ENCODE data around the gene PAEP.
"Not testable (repeated sequence)": the region's sequence is repeated elsewhere in the genome, so short reads cannot be mapped to it uniquely, and the experiment has no call there.

The PAEP gene

GRCh38 chr9:135526089-135526729 is 35.3 kb upstream of the PAEP start:
- no peak for FAIRE-seq

DNA sequence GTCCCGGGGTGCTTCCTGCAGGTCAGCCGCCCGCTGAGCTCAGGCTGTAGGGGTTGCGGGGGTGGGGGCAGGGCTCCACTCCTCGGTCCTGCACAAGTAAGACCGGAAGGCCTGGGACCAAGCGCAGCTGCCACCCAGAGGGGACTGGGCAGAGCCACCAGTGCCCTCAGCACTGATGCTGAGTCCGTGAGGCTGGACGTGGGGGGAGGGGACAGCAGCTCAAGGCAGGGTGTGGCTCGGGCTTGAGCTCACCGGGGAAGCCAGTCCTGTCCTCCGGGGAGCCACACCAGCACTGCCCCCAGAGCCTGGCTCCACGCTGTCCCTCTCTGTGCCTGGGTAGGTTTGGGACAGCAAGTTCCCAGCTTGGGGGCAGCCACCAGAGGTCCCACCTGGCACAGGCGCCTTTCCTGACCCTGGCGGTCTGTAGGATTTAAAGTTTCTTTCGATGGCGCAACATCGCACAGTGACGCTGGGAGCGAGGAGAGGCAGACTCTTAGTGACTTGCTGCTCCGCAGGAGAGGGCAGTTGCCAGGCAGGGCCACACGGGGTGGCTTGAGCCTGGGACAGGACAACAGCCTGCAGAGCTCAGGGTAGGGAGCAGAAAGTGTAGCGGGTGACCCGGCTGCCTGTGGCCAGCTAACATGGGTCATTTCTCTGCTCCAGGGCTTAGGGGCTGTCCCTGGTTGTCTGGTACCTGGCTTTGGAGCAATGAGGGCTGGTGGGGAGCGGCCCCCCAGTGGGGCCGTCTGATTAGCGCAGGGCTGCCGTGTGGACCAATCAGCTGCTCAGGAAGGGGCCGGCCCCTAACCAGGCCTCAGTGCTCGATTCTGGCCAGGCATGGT is 34.6 kb upstream of the PAEP start:
- no peak for FAIRE-seq

- not testable (repeated sequence) for FAIRE-seq
Measured at GRCh38 chr9:135528842-135529435, 32.6 kb upstream of the PAEP start.

DNA sequence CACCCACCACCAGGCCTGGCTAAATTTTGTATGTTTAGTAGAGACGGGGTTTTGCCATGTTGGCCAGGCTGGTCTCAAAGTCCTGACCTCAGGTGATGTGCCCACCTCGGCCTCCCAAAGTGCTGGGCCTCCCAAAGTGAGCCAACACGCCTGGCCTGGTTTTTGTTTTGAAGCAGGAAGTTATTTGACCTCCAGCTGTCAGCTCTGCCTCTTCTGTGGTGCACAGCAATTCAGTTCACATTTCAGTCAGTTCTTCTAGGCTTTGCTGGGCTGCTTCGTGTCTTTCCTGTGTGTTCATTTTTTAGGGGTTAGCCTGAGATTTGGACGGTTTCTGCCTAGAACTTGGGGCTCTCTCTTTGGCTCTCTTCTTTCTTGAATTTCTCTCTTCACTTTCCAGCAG is 31.4 kb upstream of the PAEP start:
- no peak for FAIRE-seq

GRCh38 chr9:135531096-135531495 is 30.5 kb upstream of the PAEP start:
- FAIRE-seq: no peak

DNA sequence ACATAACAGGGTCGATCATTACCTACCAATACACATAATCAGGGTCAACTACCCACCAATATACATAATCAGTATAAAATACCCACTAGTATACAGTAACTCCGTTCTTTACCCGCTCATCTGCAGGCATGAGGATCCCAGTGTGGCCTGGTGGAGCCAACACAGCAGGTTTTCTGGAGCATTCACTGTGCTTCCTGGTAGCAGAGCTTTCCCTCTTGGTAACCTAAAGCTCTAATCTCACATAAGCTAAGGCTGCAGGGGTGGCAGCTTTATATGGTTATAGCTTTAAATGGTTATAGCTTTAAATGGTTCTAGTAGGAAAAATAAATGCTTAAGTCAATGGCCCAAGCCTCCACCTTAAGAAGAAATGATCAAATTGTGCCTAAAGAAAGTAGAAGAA is 28.4 kb upstream of the PAEP start:
- no peak for FAIRE-seq

DNA sequence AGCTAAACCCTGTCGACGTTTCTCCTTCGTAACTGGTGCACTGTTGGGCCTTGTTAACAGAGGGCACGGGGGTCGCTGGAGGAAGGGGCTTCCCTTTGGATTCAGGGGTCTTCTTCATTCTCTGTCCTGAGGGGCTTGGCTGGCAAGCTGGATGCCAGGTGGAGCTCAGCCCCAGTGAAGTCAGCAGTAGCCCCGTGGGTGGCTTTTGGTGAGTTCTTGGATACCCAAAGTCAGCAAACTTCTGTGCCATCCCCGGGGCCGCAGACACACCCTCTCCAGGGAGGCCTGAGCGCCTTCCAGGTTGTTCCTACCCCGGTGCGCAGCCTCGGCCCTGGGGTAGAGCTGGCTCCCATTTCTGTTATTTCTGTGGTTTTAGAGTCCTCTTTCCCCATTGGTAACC is 27.9 kb upstream of the PAEP start:
- FAIRE-seq: no peak

DNA sequence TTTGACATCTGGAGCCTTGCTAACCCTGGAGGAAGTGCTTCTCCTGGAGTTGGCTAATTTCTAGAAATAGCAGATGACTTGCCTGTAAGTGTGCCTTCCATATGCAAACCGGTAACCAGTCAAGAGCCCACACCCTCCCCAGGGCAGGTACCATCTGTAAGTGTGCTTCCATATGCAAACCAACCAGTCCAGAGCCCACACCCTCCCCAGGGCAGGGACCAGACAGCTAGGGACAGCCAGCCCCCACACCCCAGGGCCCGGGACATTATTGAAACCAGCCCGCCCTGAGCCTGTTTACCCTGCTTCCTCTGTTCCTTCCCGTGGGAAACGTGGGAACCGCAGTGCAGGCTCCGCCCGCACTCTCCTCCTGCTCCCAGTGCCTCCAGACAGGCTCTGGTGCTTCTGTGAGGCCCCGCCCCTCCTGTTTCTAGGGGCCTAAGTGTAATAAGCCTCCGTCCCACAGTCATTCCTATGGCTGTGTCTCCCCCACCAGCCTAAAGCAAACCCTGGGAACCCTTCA is 27.3 kb upstream of the PAEP start:
- FAIRE-seq: not testable (repeated sequence)

DNA sequence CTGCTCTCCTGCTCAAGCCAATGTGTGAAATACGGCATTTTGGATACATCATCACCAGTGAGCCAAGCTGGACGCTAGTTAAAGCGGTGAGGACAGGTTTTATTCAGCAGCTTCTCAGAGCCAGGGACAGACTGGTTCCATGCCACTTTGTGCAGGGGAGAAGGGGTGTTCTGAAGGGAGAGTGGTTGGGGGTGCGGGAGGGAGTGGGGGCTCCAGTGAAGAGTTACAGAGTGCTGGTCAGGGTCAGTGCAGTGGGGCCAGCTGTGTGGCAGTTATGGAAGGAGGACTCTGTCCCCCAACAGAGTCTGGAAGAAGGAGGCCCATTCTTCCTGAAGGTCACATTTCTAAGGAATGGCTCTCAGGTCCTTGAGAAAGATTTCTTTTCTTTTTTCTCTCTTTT is 26.7 kb upstream of the PAEP start:
- not testable (repeated sequence) for FAIRE-seq

- not testable (repeated sequence) for FAIRE-seq
Measured at GRCh38 chr9:135535631-135536030, 25.9 kb upstream of the PAEP start.

DNA sequence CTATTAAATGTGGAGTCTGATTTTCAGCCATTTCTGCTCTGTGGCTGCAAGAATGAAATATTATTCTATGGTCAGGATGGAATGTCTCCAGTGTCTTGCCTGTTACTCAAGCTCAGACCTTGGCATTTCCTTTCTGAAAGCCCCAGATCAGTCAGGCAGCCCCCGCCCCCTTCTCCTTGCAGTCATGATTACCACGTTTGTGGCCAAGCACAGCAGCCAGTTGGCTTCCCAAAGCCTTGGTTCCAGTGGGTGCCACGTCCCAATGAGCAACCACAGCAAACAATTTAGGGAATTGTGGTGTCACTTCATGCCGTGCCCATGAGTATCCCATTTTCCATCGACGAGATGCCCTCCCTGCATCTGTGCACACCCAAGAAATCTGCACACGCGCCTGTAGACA is 25.3 kb upstream of the PAEP start:
- no peak for FAIRE-seq

DNA sequence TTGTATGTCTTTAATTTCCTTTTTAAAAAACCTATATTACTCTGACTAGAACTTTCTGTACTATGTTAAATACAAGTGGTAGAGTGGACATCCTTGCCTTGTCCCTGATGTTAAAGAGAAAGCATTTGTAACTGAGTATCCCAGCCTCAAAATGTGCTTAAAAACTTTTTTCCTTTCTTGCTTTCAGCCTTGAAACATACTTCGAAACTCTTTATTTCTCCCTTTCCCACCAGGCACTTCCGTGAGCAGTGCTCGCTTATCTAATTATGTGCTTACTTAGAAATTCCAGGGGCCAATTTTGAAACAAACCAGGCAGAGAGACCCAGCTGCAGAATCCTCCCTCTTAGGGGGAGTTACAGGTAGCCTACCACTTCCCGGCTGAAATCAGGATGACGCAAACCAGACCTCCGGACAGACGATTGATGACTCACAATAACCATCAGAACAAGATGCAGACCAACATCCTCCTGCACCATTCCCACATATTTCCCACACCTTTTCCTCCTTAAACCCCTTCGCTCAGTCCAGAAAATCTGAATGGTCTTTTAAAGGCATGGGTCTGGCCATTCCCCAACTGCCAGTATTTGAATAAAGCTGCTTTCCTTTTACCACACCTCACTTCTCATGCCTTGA is 18.2 kb upstream of the PAEP start:
- FAIRE-seq: not testable (repeated sequence)

GRCh38 chr9:135544981-135545635 is 16.4 kb upstream of the PAEP start:
- FAIRE-seq: no peak

DNA sequence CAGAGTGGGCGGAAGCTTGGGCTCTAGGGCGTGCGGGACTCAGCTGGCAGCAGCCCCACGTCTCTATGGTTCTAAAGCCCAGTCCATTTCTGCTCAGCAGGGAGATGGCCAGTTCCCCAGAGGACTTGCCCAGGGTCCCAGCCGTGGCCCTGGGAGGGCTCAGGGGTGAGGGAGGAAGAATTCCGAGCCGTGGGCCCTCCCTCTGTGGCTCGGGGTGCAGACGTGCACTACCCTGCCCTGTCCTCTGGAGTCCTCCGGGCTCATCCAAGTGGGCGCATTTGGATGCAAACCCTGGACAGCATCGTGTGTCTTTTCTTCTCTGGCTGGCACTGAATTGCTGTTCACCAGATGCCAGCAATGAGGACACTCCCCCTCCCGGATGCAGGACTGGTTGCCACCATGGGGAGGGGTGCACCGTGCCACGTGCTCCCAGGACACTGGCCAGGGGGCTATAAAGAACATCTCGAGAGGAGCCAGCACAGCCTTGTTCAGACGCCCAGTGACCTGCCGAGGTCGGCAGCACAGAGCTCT is 15.8 kb upstream of the PAEP start, which contains the start of gene OBP2A:
Gene OBP2A, plus strand, starts transcription at position 481 of the 531 bp plus-strand sequence. CDS start 55 bp downstream, outside the sequence.
- FAIRE-seq: not testable (repeated sequence)

- not testable (repeated sequence) for FAIRE-seq
Measured at GRCh38 chr9:135546792-135547617, 14.6 kb upstream of the PAEP start.

DNA sequence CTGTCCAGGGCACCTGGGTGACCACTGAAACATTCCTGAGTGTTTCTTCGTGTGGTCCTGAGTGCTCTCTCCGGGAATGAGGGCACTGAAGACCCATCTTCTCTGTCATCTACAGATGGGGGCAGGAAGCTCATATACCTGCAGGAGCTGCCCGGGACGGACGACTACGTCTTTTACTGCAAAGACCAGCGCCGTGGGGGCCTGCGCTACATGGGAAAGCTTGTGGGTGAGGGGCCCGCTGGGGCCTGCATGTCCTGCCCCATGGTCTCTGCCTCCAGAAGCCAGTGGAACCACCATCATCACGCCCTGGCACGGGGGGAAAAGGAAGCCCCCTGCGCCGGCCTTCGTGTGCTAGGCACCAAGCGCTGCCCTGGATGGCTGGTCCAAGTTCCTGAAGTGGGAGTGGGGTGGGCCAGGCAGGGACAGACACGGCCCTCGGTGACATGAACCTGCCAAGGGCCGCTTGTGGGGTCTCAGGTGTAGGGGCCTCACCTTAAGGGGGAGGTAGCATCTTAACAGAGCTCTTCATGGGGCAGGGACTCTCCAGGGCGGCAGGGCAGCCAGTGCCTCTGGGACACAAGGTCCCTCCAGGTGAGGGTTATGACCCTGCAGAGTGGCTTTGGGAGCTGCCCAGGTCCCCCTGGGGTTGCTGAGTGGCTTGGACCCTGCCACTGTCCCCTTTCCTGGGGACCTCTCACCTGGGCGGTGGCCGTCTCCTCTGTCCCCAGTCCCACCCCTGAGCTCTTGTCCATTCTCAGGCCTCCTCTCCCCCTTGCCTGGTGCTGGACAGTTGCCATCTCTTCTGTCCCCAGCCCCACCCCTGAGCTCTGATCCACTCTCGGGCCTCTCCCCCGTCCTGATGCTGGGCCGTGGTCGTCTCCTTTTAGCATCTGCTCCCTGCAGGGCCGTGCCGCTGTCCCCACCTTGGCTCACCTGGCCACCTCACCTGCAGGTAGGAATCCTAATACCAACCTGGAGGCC is 13.5 kb upstream of the PAEP start:
- no peak for FAIRE-seq

GRCh38 chr9:135549478-135550343 is 11.8 kb upstream of the PAEP start:
- FAIRE-seq: not testable (repeated sequence)

DNA sequence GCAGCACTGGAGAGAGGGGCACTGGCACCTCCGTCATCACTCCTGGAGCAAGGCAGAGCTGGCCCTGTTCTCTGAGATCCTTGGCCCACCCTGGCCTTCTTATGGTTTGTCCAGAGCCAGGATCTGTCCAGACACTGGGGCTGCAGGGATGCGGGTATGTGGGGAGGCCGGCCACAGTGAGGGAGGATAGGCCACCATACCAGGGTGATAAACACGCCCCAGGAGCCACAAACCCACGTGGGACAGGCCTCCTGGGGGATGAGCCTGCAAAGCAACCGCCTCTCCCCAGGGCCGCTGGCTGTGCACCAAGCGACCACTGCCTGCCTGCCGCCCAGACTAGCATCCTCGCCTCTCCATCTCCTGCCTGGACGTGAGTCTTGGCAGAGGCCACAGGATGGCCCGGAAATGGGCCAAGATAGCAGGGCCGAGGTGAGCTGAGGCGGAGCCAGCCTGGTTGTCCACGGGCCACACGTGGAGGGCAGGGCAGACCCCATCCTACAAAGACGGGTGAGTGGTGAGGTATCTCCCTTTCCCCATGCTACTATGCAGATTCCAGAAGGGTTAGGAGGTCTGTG is 11.1 kb upstream of the PAEP start:
- no peak for FAIRE-seq

- no peak for FAIRE-seq
Measured at GRCh38 chr9:135551031-135551430, 10.5 kb upstream of the PAEP start.

All from G401.6 (cell line).